Nephron (organoid): ENCODE data around the gene PHF21A.
"Not testable (repeated sequence)": the region's sequence is repeated elsewhere in the genome, so short reads cannot be mapped to it uniquely, and the experiment has no call there.

ENCODE experiments used
- H3K27ac Mint-ChIP-seq, 3 experiments: 2 replicates each; pipeline ENCODE4 v1.8.0; 2020; ENCODE audit warnings: mixed read lengths in 3 of 3, mild to moderate bottlenecking in 2 of 3, moderate library complexity in 1 of 3
- H3K27me3 Mint-ChIP-seq: 2 replicates; pipeline ENCODE4 v1.8.0; 2021; ENCODE audit warnings: low read depth, mild to moderate bottlenecking, moderate library complexity, mixed read lengths
- H3K36me3 Mint-ChIP-seq: 2 replicates; pipeline ENCODE4 v1.8.0; 2020; ENCODE audit warnings: low read depth, mixed read lengths
- H3K4me1 Mint-ChIP-seq: 2 replicates; pipeline ENCODE4 v1.8.0; 2020; ENCODE audit warnings: mixed read lengths
- H3K4me3 Mint-ChIP-seq, 3 experiments: 2 replicates each; pipeline ENCODE4 v1.8.0; 2020; ENCODE audit warnings: mild to moderate bottlenecking in 3 of 3, mixed read lengths in 3 of 3, moderate library complexity in 2 of 3
- H3K9me3 Mint-ChIP-seq: 2 replicates; pipeline ENCODE4 v1.8.0; 2020; ENCODE audit warnings: mixed read lengths
- CTCF ChIP-seq, 3 experiments: fragments of 200-600 bp; sonication (generic); IDR thresholded peaks; one replicate each; pipeline ENCODE4 v1.5.0; 2021; ENCODE audit warnings: antibody characterized with exemption in 3 of 3; ENCODE audit not compliant: unreplicated experiment in 3 of 3

Gene PHF21A

GRCh38 chr11:45984192-45984591, 137.1 kb downstream of the PHF21A start:
- H3K4me1 Mint-ChIP-seq: peaks cover 21% of the 10 kb centered on the region
- no peak for TF ChIP-seq CTCF (IDR thresholded peaks at IDR 0.05; ENCODE audit: unreplicated experiment in 3 of 3)
- H3K27ac Mint-ChIP-seq: peak overlapping the region in 1 of 3 experiments; percentile 9
- H3K9me3 Mint-ChIP-seq: no peaks in the 10 kb centered on the region
- H3K4me3 Mint-ChIP-seq: no peak overlapping the region
- H3K27me3 Mint-ChIP-seq: no peaks in the 10 kb centered on the region
- peaks cover 7% of the 10 kb centered on the region for H3K36me3 Mint-ChIP-seq

- Mint-ChIP-seq H3K27ac (peak overlapping the region in 2 of 3 experiments; percentile 39 to 44), H3K27me3 (no peaks in the 10 kb centered on the region), H3K36me3 (peaks cover 14% of the 10 kb centered on the region), H3K9me3 (no peaks in the 10 kb centered on the region), H3K4me3 (no peak overlapping the region), H3K4me1 (peaks cover 21% of the 10 kb centered on the region)
- TF ChIP-seq CTCF (IDR thresholded peaks at IDR 0.05; ENCODE audit: unreplicated experiment in 3 of 3): no peak
Measured at GRCh38 chr11:45983471-45983845, 137.8 kb downstream of the PHF21A start.

- H3K4me1 Mint-ChIP-seq: peaks cover 21% of the 10 kb centered on the region
- H3K27ac Mint-ChIP-seq: peak overlapping the region; percentile 24 to 44 (median 39)
- H3K36me3 Mint-ChIP-seq: peaks cover 18% of the 10 kb centered on the region
- H3K4me3 Mint-ChIP-seq: no peak overlapping the region
- H3K27me3 Mint-ChIP-seq: no peaks in the 10 kb centered on the region
- no peak for TF ChIP-seq CTCF (IDR thresholded peaks at IDR 0.05; ENCODE audit: unreplicated experiment in 3 of 3)
- H3K9me3 Mint-ChIP-seq: no peaks in the 10 kb centered on the region
Measured at GRCh38 chr11:45982656-45983470, 138.4 kb downstream of the PHF21A start.

GRCh38 chr11:45981826-45982225, 139.4 kb downstream of the PHF21A start:
- H3K27me3 Mint-ChIP-seq, H3K27ac Mint-ChIP-seq, H3K9me3 Mint-ChIP-seq, H3K4me3 Mint-ChIP-seq: not testable (repeated sequence)
- Mint-ChIP-seq H3K36me3 (peaks cover 23% of the 10 kb centered on the region), H3K4me1 (peaks cover 21% of the 10 kb centered on the region)

GRCh38 chr11:45974806-45975205, 146.4 kb downstream of the PHF21A start:
- Mint-ChIP-seq H3K4me3 (no peak overlapping the region), H3K4me1 (peaks cover 12% of the 10 kb centered on the region), H3K27me3 (no peaks in the 10 kb centered on the region), H3K27ac (no peak overlapping the region), H3K9me3 (no peaks in the 10 kb centered on the region), H3K36me3 (peaks cover 53% of the 10 kb centered on the region)
- TF ChIP-seq CTCF (IDR thresholded peaks at IDR 0.05; ENCODE audit: unreplicated experiment in 3 of 3): no peak

GRCh38 chr11:45973601-45974000, 147.7 kb downstream of the PHF21A start:
- H3K4me1 Mint-ChIP-seq: peaks cover 12% of the 10 kb centered on the region
- TF ChIP-seq CTCF (IDR thresholded peaks at IDR 0.05; ENCODE audit: unreplicated experiment in 3 of 3): no peak
- no peaks in the 10 kb centered on the region for H3K9me3 Mint-ChIP-seq
- no peak overlapping the region for H3K4me3 Mint-ChIP-seq
- peaks cover 51% of the 10 kb centered on the region for H3K36me3 Mint-ChIP-seq
- H3K27ac Mint-ChIP-seq: no peak overlapping the region
- no peaks in the 10 kb centered on the region for H3K27me3 Mint-ChIP-seq
